ENCODE results near the gene TSSK1B. TPM values are rescaled to one million over a fixed set of nuclear protein-coding genes. Genes with fewer than 3 reads are reported as not detected.

TSSK1B gene
- total and polyA plus RNA-seq, 2 of the 8 experiments (the other 6 are each of a cell fraction or from before 2014, with no cell fraction given), result 0.05 TPM; not detected in 1

GRCh38 chr5:113425909-113426308, 8.9 kb downstream of the TSSK1B start:
- H3K36me3 ChIP-seq (ENCODE audit: control insufficient read depth in 2 of 4, insufficient read depth in 4 of 4, low read length in 3 of 4), result no peaks in the 10 kb centered on the region
- no peak overlapping the region for H2AK5ac ChIP-seq (ENCODE audit: low read depth, low read length)
- no peak overlapping the region for H3K56ac ChIP-seq (replicated peaks; ENCODE audit: insufficient read length, low read depth, low read length)
- H3K27ac ChIP-seq (ENCODE audit: low read depth, low read length), result no peak overlapping the region
- no peak overlapping the region for H3K4me2 ChIP-seq (ENCODE audit: insufficient read depth in 1 of 2, low read depth in 2 of 2, low read length in 2 of 2)
- ChIA-PET CTCF (ENCODE audit: partially characterized antibody) (interaction anchor here (1.4 kb wide), 1 partner anchor 429 kb away, joined by 3 read pairs; no protein-coding TSS in a partner anchor), POLR2A (ENCODE audit: partially characterized antibody) (no interaction called here)
- DNase-seq (ENCODE audit: low read depth in 1 of 2, low spot score in 2 of 2) (no peak), FAIRE-seq (no peak)
- H4K8ac ChIP-seq (ENCODE audit: extremely low read depth, insufficient read depth, low read length), result peak overlapping the region; percentile 11
- H3K4me3 ChIP-seq (ENCODE audit: extremely low read depth in 1 of 4, insufficient read depth in 2 of 4, low read depth in 3 of 4, low read length in 4 of 4), result no peak overlapping the region
- H3K4me1 ChIP-seq (replicated peaks in 1 of 4; ENCODE audit: control insufficient read depth in 3 of 4, insufficient read depth in 4 of 4, low read length in 3 of 4), result no peaks in the 10 kb centered on the region
- H4K91ac ChIP-seq (replicated peaks; ENCODE audit: insufficient read length, low read length), result no peak overlapping the region
- H3K4ac ChIP-seq (replicated peaks; ENCODE audit: insufficient read length, low read depth, low read length), result no peak overlapping the region
- no peaks in the 10 kb centered on the region for H3K27me3 ChIP-seq (replicated peaks in 1 of 4; ENCODE audit: control insufficient read depth in 3 of 4, extremely low read depth in 1 of 4, insufficient read depth in 3 of 4, low read length in 3 of 4)
- no peak overlapping the region for H3K23ac ChIP-seq (ENCODE audit: insufficient read length)
- no peaks in the 10 kb centered on the region for H3K79me2 ChIP-seq (ENCODE audit: control insufficient read depth in 1 of 2, insufficient read depth in 2 of 2, low read length in 2 of 2)
- H4K5ac ChIP-seq (ENCODE audit: insufficient read length, low read depth, low read length), result no peak overlapping the region
- TF ChIP-seq SP2 (IDR thresholded peaks at IDR 0.05; ENCODE audit: low read length) (no peak), KDM1A (IDR thresholded peaks at IDR 0.05; ENCODE audit: borderline replicate concordance, low read length) (no peak), SP1 (IDR thresholded peaks at IDR 0.05; ENCODE audit: low read depth, low read length) (no peak)
- TF ChIP-seq, protein P1, sequence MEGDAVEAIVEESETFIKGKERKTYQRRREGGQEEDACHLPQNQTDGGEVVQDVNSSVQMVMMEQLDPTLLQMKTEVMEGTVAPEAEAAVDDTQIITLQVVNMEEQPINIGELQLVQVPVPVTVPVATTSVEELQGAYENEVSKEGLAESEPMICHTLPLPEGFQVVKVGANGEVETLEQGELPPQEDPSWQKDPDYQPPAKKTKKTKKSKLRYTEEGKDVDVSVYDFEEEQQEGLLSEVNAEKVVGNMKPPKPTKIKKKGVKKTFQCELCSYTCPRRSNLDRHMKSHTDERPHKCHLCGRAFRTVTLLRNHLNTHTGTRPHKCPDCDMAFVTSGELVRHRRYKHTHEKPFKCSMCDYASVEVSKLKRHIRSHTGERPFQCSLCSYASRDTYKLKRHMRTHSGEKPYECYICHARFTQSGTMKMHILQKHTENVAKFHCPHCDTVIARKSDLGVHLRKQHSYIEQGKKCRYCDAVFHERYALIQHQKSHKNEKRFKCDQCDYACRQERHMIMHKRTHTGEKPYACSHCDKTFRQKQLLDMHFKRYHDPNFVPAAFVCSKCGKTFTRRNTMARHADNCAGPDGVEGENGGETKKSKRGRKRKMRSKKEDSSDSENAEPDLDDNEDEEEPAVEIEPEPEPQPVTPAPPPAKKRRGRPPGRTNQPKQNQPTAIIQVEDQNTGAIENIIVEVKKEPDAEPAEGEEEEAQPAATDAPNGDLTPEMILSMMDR (IDR thresholded peaks at IDR 0.05; ENCODE audit: control extremely low read depth in 1 of 3, insufficient read depth in 1 of 3, low read depth in 1 of 3, low read length in 3 of 3), result no peak
- no peak overlapping the region for H2BK15ac ChIP-seq (ENCODE audit: low read length)
- H2AFZ ChIP-seq (ENCODE audit: low read length), result no peak overlapping the region
- no peak overlapping the region for H2BK5ac ChIP-seq (ENCODE audit: low read depth, low read length)
- H3K9ac ChIP-seq (replicated peaks in 1 of 4; ENCODE audit: extremely low read depth in 1 of 4, low read depth in 3 of 4, low read length in 3 of 4), result no peak overlapping the region; a peak in 1 of 7 replicates
- no peak overlapping the region for H3K18ac ChIP-seq (ENCODE audit: extremely low read depth, low read length)
- no peak overlapping the region for H2BK120ac ChIP-seq (replicated peaks; ENCODE audit: low read depth, low read length)
- H3K14ac ChIP-seq (ENCODE audit: insufficient read length), result no peak overlapping the region
- no peaks in the 10 kb centered on the region for H3K79me1 ChIP-seq (ENCODE audit: low read depth, low read length)
- H2BK12ac ChIP-seq (ENCODE audit: low read depth, low read length), result no peak overlapping the region
- 84% methylated on average over 3 of the region's 3 CpGs; no CpG with 5 or more reads in 1 of the 2 experiments for WGBS, 2 experiments (ENCODE audit: extremely low coverage in 1 of 2, insufficient coverage in 1 of 2, insufficient read length in 1 of 2, insufficient replicate concordance in 2 of 2, low coverage in 1 of 2, low lambda C conversion rate in 2 of 2, missing lambda C conversion rate in 1 of 2)
- no peaks in the 10 kb centered on the region; the same call in 1 of the 2 replicates for H3K23me2 ChIP-seq (ENCODE audit: low read depth, low read length)
- H3K9me3 ChIP-seq (ENCODE audit: insufficient read depth in 2 of 2, low read depth in 1 of 2, low read length in 1 of 2), result no peaks in the 10 kb centered on the region
- H2BK20ac ChIP-seq (ENCODE audit: low read length), result no peak overlapping the region
- no peaks in the 10 kb centered on the region for H4K20me1 ChIP-seq (replicated peaks in 1 of 2; ENCODE audit: control insufficient read depth in 1 of 2, insufficient read depth in 2 of 2, low read length in 2 of 2)
